MM.1S (cell line): ENCODE measurements around the gene TBATA.

Experiments used
- EZH2 ChIP-seq: fragments of 300-600 bp; sonication (generic); optimal IDR thresholded peaks from 2 replicates; pipeline ENCODE3; 2017; ENCODE audit warnings: low read depth, mild to moderate bottlenecking, antibody characterized with exemption, low read length, mixed read lengths
- TF ChIP-seq, protein P1 (sequence below): fragments of 300-600 bp; sonication (generic); IDR thresholded peaks from 2 replicates; pipeline ENCODE4 v1.5.1; 2016; ENCODE audit warnings: antibody characterized with exemption, low read length, mixed read lengths

DNA sequence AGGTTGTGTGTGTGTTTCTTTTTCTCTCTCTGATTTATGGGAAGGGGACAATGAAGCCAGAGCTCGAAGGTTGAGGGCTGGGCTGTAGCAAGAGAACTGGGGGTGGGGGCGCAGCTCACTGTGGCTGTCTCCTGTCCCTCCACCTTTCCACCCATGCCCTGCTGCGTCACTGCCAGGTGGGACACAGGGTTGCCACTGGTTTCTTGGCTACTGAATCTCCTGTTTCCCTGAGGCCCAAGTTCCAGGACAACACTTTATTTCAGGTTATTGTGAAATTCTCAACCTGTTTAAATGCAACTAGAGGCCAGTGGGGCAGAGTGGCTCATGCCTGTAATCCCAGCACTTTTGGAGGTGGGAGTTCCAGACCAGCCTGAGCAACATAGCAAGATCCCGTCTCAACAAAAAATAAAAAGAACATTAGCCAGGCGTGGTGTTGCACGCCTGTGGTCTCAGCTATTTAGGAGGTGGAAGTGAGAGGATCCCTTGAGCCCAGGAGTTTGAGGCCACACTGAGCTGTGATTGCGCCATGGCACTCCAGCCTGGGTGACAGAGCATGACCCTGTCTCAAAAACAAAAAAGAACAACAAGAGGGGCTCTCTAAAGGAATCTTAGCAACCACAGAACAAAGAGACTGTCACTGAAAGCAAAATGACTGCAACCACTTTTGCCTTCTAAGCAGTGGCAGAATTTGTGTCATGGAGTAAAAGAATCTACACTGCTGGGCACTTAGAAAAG lies 22.6 kb downstream of the TBATA start:
- TF ChIP-seq, protein P1, sequence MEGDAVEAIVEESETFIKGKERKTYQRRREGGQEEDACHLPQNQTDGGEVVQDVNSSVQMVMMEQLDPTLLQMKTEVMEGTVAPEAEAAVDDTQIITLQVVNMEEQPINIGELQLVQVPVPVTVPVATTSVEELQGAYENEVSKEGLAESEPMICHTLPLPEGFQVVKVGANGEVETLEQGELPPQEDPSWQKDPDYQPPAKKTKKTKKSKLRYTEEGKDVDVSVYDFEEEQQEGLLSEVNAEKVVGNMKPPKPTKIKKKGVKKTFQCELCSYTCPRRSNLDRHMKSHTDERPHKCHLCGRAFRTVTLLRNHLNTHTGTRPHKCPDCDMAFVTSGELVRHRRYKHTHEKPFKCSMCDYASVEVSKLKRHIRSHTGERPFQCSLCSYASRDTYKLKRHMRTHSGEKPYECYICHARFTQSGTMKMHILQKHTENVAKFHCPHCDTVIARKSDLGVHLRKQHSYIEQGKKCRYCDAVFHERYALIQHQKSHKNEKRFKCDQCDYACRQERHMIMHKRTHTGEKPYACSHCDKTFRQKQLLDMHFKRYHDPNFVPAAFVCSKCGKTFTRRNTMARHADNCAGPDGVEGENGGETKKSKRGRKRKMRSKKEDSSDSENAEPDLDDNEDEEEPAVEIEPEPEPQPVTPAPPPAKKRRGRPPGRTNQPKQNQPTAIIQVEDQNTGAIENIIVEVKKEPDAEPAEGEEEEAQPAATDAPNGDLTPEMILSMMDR, result no peak
- TF ChIP-seq EZH2, result no peak
